B cell (primary cell): ENCODE results near the gene SLC6A7.

Source experiments
- EZH2 ChIP-seq: IDR thresholded peaks from 2 replicates; pipeline ENCODE4 v1.6.1; 2012; ENCODE audit warnings: borderline replicate concordance, low read depth, mild to moderate bottlenecking, moderate library complexity, low read length; ENCODE audit not compliant: insufficient read depth, poor library complexity, severe bottlenecking
- TF ChIP-seq, protein P1 (sequence below): fragments of 200-600 bp; IDR thresholded peaks from one replicate; pipeline ENCODE4 v1.8.0; 2022; ENCODE audit warnings: antibody characterized with exemption, mild to moderate bottlenecking

DNA sequence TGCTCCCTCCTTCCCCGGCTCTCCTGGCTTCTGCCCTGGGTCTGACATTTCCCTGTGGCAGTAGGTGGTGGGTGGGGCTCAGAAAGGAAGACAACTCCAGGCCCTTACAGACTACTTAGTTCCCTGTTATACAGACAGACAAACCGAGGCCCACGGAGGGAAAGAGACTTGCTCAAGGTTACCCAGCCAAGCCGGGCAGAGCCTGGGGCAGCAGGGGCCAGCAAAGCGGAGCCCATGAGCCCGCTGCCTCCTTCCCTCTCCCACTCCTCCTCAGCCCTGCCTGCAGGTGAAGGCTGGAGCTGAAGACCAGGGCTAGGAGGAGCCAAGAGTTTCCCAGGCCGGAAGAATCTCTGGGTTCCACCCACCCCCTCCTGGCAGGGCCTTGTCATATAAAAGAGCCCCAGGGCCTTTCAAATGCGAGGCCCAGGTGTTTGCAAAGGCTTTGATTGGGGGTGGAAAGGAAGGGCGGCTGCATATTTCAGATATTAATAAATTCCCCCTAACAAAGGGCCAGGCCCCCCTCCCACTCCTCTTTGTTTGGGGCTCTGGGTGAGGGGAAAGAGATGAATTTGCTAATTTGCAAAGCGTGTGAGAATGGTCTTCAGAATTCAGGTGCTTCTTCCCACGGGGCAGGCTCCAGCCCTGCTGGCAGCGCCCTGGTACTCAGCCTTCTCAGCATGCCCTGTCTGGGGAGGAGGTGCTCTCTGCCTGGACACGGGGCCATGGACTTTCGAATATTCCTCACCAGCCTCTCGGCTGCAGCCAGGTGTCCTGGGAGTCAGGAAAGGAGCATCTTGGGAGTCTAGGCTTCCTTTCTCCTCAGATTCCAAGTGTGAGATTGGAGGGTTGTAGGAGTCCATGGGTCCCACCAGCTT, 21.5 kb downstream of the SLC6A7 start:
- TF ChIP-seq, protein P1, sequence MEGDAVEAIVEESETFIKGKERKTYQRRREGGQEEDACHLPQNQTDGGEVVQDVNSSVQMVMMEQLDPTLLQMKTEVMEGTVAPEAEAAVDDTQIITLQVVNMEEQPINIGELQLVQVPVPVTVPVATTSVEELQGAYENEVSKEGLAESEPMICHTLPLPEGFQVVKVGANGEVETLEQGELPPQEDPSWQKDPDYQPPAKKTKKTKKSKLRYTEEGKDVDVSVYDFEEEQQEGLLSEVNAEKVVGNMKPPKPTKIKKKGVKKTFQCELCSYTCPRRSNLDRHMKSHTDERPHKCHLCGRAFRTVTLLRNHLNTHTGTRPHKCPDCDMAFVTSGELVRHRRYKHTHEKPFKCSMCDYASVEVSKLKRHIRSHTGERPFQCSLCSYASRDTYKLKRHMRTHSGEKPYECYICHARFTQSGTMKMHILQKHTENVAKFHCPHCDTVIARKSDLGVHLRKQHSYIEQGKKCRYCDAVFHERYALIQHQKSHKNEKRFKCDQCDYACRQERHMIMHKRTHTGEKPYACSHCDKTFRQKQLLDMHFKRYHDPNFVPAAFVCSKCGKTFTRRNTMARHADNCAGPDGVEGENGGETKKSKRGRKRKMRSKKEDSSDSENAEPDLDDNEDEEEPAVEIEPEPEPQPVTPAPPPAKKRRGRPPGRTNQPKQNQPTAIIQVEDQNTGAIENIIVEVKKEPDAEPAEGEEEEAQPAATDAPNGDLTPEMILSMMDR = no peak
- no peak for TF ChIP-seq EZH2
